NT2/D1 (cell line): ENCODE data around the gene TSFM.

Experiments
- YY1 ChIP-seq: IDR thresholded peaks from 2 replicates; pipeline ENCODE4 v1.6.1; 2011; ENCODE audit not compliant: insufficient read length, insufficient read depth
- ZNF274 ChIP-seq: IDR thresholded peaks from 2 replicates; pipeline ENCODE4 v1.6.1; 2011; ENCODE audit warnings: mild to moderate bottlenecking, low read depth, low read length

- no peak for TF ChIP-seq ZNF274
- no peak for TF ChIP-seq YY1
Measured at GRCh38 chr12:57743769-57744168, 38.8 kb upstream of the TSFM start.
